ENCODE measurements around the gene CDH13. TPM values are rescaled to one million over a fixed set of nuclear protein-coding genes. Genes with fewer than 3 reads are reported as not detected.

The CDH13 gene
- polyA plus RNA-seq, 1 donor from 2014 or later = 3.2 TPM

DNA sequence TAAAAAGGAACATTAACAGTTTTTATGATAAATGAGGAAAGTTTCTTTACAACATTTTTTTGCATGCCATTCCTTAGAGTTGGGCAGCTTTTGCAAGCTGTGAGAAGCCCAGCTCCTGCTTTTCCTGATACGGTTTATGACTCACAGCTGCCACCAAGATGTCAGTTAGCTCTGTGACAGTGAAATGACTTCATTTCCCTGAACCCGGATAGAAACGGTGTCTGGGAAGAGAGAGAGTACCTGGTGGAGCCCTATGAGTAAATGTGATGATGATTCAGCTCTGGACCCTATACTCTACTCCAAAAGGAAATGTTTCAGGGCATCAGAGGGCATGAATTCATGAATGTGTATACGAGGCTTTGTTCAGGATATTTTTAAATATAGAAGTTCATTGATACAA lies 814.7 kb downstream of the CDH13 start:
- Histone ChIP-seq H3K36me3 (ENCODE audit: insufficient read depth, low read length) (no peaks in the 10 kb centered on the region), H3K9me2 (ENCODE audit: insufficient read depth, low read length) (no peaks in the 10 kb centered on the region), H3K4me3 (ENCODE audit: low read length) (no peak overlapping the region), H3K9me3 (ENCODE audit: low read length) (no peaks in the 10 kb centered on the region), H3K79me2 (replicated peaks; ENCODE audit: insufficient read depth, low read length) (no peaks in the 10 kb centered on the region), H3K9ac (ENCODE audit: low read length) (no peak overlapping the region), H3F3A (ENCODE audit: insufficient read depth, low read length, poor library complexity, severe bottlenecking) (no peaks in the 10 kb centered on the region), H3K27ac (ENCODE audit: low read length) (no peak overlapping the region), H3K4me2 (ENCODE audit: low read length) (no peak overlapping the region), H2AFZ (ENCODE audit: low read depth, low read length) (no peak overlapping the region), H3K27me3 (ENCODE audit: insufficient read depth, low read depth, low read length) (no peaks in the 10 kb centered on the region), H4K20me1 (ENCODE audit: insufficient read depth) (no peaks in the 10 kb centered on the region)
- peak; percentile 59 for TF ChIP-seq EP300 (conservative IDR thresholded peaks at IDR 0.05; ENCODE audit: poor library complexity, severe bottlenecking)
- TF ChIP-seq EZH2 (IDR thresholded peaks at IDR 0.05; ENCODE audit: borderline replicate concordance, insufficient read depth, low read length, poor library complexity, severe bottlenecking) = no peak
- peak; percentile 79 for TF ChIP-seq SMC3 (conservative IDR thresholded peaks at IDR 0.05; ENCODE audit: poor library complexity)
- TF ChIP-seq, protein P1, sequence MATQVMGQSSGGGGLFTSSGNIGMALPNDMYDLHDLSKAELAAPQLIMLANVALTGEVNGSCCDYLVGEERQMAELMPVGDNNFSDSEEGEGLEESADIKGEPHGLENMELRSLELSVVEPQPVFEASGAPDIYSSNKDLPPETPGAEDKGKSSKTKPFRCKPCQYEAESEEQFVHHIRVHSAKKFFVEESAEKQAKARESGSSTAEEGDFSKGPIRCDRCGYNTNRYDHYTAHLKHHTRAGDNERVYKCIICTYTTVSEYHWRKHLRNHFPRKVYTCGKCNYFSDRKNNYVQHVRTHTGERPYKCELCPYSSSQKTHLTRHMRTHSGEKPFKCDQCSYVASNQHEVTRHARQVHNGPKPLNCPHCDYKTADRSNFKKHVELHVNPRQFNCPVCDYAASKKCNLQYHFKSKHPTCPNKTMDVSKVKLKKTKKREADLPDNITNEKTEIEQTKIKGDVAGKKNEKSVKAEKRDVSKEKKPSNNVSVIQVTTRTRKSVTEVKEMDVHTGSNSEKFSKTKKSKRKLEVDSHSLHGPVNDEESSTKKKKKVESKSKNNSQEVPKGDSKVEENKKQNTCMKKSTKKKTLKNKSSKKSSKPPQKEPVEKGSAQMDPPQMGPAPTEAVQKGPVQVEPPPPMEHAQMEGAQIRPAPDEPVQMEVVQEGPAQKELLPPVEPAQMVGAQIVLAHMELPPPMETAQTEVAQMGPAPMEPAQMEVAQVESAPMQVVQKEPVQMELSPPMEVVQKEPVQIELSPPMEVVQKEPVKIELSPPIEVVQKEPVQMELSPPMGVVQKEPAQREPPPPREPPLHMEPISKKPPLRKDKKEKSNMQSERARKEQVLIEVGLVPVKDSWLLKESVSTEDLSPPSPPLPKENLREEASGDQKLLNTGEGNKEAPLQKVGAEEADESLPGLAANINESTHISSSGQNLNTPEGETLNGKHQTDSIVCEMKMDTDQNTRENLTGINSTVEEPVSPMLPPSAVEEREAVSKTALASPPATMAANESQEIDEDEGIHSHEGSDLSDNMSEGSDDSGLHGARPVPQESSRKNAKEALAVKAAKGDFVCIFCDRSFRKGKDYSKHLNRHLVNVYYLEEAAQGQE (IDR thresholded peaks at IDR 0.05; ENCODE audit: borderline replicate concordance) = peak; percentile 58
- TF ChIP-seq TAF1 (IDR thresholded peaks at IDR 0.05; ENCODE audit: low read depth) = no peak
- TF ChIP-seq MXI1 (conservative IDR thresholded peaks at IDR 0.05; ENCODE audit: poor library complexity, severe bottlenecking) = no peak
- peak; percentile 43 for TF ChIP-seq POLR2AphosphoS5 (IDR thresholded peaks at IDR 0.05)
- peak; percentile 76 for TF ChIP-seq RAD21 (conservative IDR thresholded peaks at IDR 0.05)
- TF ChIP-seq, protein P2, sequence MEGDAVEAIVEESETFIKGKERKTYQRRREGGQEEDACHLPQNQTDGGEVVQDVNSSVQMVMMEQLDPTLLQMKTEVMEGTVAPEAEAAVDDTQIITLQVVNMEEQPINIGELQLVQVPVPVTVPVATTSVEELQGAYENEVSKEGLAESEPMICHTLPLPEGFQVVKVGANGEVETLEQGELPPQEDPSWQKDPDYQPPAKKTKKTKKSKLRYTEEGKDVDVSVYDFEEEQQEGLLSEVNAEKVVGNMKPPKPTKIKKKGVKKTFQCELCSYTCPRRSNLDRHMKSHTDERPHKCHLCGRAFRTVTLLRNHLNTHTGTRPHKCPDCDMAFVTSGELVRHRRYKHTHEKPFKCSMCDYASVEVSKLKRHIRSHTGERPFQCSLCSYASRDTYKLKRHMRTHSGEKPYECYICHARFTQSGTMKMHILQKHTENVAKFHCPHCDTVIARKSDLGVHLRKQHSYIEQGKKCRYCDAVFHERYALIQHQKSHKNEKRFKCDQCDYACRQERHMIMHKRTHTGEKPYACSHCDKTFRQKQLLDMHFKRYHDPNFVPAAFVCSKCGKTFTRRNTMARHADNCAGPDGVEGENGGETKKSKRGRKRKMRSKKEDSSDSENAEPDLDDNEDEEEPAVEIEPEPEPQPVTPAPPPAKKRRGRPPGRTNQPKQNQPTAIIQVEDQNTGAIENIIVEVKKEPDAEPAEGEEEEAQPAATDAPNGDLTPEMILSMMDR (IDR thresholded peaks at IDR 0.05; ENCODE audit: poor library complexity, severe bottlenecking) = peak; percentile 66

GRCh38 chr16:83443972-83444371 lies 817.2 kb downstream of the CDH13 start:
- Histone ChIP-seq H2AFZ (ENCODE audit: low read depth, low read length) (no peak overlapping the region), H3K9ac (ENCODE audit: low read length) (no peak overlapping the region), H4K20me1 (ENCODE audit: insufficient read depth) (no peaks in the 10 kb centered on the region), H3K9me2 (ENCODE audit: insufficient read depth, low read length) (no peaks in the 10 kb centered on the region), H3K9me3 (ENCODE audit: low read length) (no peaks in the 10 kb centered on the region), H3F3A (ENCODE audit: insufficient read depth, low read length, poor library complexity, severe bottlenecking) (no peaks in the 10 kb centered on the region), H3K79me2 (replicated peaks; ENCODE audit: insufficient read depth, low read length) (no peaks in the 10 kb centered on the region), H3K27ac (ENCODE audit: low read length) (no peak overlapping the region), H3K4me2 (ENCODE audit: low read length) (no peak overlapping the region), H3K36me3 (ENCODE audit: insufficient read depth, low read length) (no peaks in the 10 kb centered on the region), H3K4me3 (ENCODE audit: low read length) (no peak overlapping the region), H3K27me3 (ENCODE audit: insufficient read depth, low read depth, low read length) (peaks cover 3% of the 10 kb centered on the region)
- no peak for TF ChIP-seq MXI1 (conservative IDR thresholded peaks at IDR 0.05; ENCODE audit: poor library complexity, severe bottlenecking)
- no peak for TF ChIP-seq RAD21 (conservative IDR thresholded peaks at IDR 0.05)
- TF ChIP-seq SMC3 (conservative IDR thresholded peaks at IDR 0.05; ENCODE audit: poor library complexity) = no peak
- TF ChIP-seq EP300 (conservative IDR thresholded peaks at IDR 0.05; ENCODE audit: poor library complexity, severe bottlenecking) = no peak

Data from neural cell (in vitro differentiated cells).